HUES64 (cell line): Measurements from ENCODE around the gene CFAP54.

Experiments used
- H3K27ac ChIP-seq: 2 replicates; pipeline ENCODE4 v1.7.0; 2013; ENCODE audit warnings: low read depth, low read length, inconsistent platforms
- H3K27me3 ChIP-seq: 2 replicates; pipeline ENCODE4 v1.6.1; 2013; ENCODE audit warnings: mild to moderate bottlenecking, low read length; ENCODE audit not compliant: insufficient read depth
- H3K36me3 ChIP-seq: 2 replicates; pipeline ENCODE4 v1.6.1; 2013; ENCODE audit warnings: mild to moderate bottlenecking, low read length; ENCODE audit not compliant: insufficient read depth
- H3K4me1 ChIP-seq: 2 replicates; pipeline ENCODE4 v1.6.1; 2013; ENCODE audit warnings: mild to moderate bottlenecking, low read length, moderate library complexity; ENCODE audit not compliant: insufficient read depth
- H3K4me3 ChIP-seq: 2 replicates; pipeline ENCODE4 v1.5.1; 2013; ENCODE audit warnings: mild to moderate bottlenecking, low read length, moderate library complexity
- H3K9ac ChIP-seq: 2 replicates; pipeline ENCODE4 v1.6.1; 2013; ENCODE audit warnings: mild to moderate bottlenecking, low read depth, low read length
- H3K9me3 ChIP-seq: 2 replicates; pipeline ENCODE4 v1.6.1; 2013; ENCODE audit warnings: low read depth, low read length; ENCODE audit not compliant: insufficient read depth
- WGBS: fragments of 150-250, 120-280 bp; methylation state at CpG from one replicate; pipeline ENCODE4 v1.1.7; 2013; ENCODE audit warnings: missing lambda C conversion rate; 5-methylcytosine and 5-hydroxymethylcytosine counted together

CFAP54 gene

DNA sequence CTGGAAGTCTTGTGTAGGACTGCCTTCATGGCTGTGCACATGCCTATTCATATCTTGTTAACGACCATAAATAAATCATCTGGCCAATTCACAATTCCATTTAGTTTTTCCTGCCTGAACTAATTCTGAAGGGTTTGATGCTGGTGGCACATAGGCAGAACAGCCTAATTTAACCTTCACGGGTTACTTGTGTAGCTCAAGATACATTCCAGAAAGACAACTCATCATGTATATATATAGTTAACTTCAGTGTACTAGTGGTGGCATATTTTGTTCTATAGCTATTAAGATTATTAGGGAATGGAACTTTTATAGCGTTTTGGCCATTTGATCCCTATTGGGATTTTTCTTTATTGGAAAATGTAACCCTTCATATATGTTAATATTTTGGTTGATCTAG lies 31.4 kb downstream of the CFAP54 start:
- no peak overlapping the region for H3K27ac ChIP-seq
- H3K4me3 ChIP-seq, result no peak overlapping the region
- H3K9ac ChIP-seq, result no peak overlapping the region
- 82% methylated on average over 1 of the region's 3 CpGs for WGBS
- H3K9me3 ChIP-seq, result no peaks in the 10 kb centered on the region
- H3K4me1 ChIP-seq, result 0 out of 2 replicates have a peak, but pooled peaks cover 4% of the 10 kb centered on the region
- no peaks in the 10 kb centered on the region for H3K27me3 ChIP-seq
- H3K36me3 ChIP-seq, result no peaks in the 10 kb centered on the region

- no peak overlapping the region for H3K27ac ChIP-seq
- H3K36me3 ChIP-seq, result no peaks in the 10 kb centered on the region
- H3K27me3 ChIP-seq, result no peaks in the 10 kb centered on the region
- 77% methylated on average over 4 of the region's 7 CpGs for WGBS
- H3K4me1 ChIP-seq, result 0 out of 2 replicates have a peak, but pooled peaks cover 4% of the 10 kb centered on the region
- no peak overlapping the region for H3K9ac ChIP-seq
- H3K4me3 ChIP-seq, result no peak overlapping the region
- no peaks in the 10 kb centered on the region for H3K9me3 ChIP-seq
These were observed 32.7 kb downstream of the CFAP54 start for GRCh38 chr12:96521895-96522682.

GRCh38 chr12:96522690-96523089 lies 33.3 kb downstream of the CFAP54 start:
- H3K27me3 ChIP-seq, result no peaks in the 10 kb centered on the region
- H3K27ac ChIP-seq, result no peak overlapping the region
- WGBS, result 86% methylated on average over 3 of the region's 3 CpGs
- H3K9ac ChIP-seq, result no peak overlapping the region
- no peak overlapping the region for H3K4me3 ChIP-seq
- H3K36me3 ChIP-seq, result no peaks in the 10 kb centered on the region
- 0 out of 2 replicates have a peak, but pooled peaks cover 4% of the 10 kb centered on the region for H3K4me1 ChIP-seq
- H3K9me3 ChIP-seq, result no peaks in the 10 kb centered on the region

DNA sequence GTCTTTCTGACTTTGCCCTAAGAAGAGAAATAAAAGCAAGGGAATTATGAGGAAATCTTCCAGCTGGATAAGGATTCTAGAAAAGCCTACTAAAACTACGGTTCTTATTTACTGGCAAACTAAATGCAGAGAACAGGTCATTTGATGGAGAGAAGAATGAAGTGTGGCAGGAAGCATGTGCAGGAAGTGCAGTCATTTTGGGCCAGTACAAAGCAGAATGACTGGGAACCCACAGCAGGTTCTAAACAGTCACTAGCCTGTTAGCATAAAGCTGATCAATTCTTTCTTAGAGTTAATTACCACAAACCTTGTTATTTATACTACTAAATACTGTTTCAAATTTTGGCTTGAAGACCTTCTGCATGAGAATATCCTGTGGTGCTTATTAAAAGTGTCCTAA lies 36.7 kb downstream of the CFAP54 start:
- H3K9ac ChIP-seq, result no peak overlapping the region
- no peaks in the 10 kb centered on the region for H3K27me3 ChIP-seq
- 0 out of 2 replicates have a peak, but pooled peaks cover 4% of the 10 kb centered on the region for H3K4me1 ChIP-seq
- H3K27ac ChIP-seq, result no peak overlapping the region
- 97% methylated on average over 1 of the region's 1 CpG for WGBS
- no peak overlapping the region for H3K4me3 ChIP-seq
- H3K9me3 ChIP-seq, result no peaks in the 10 kb centered on the region
- no peaks in the 10 kb centered on the region for H3K36me3 ChIP-seq

- no peaks in the 10 kb centered on the region for H3K36me3 ChIP-seq
- H3K9me3 ChIP-seq, result no peaks in the 10 kb centered on the region
- H3K27me3 ChIP-seq, result no peaks in the 10 kb centered on the region
- no peaks in the 10 kb centered on the region for H3K4me1 ChIP-seq
- H3K27ac ChIP-seq, result no peak overlapping the region
- WGBS, result 95% methylated on average over 4 of the region's 7 CpGs
- no peak overlapping the region for H3K9ac ChIP-seq
- H3K4me3 ChIP-seq, result no peak overlapping the region
These were observed 40.5 kb downstream of the CFAP54 start for GRCh38 chr12:96529912-96530311.

DNA sequence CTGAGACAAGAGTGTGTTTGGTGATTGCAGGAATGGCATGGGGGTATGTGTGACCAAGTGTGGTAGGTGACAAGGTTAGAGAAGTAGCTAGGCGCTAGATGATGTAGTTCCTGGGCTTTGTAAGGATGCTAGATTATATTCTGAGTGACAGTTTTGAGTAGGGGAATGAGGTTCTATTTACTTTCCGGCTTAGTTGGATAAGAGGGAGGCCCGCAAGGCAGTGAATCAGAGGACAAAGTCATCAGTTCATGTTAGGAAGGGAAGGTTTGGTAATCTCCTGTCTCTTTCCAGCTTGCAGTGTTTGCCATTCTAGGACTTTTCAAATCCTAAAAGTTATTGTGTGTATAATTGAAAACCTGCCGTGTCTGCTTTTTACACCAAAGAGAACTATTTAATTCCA lies 45.0 kb downstream of the CFAP54 start:
- H3K4me1 ChIP-seq, result no peaks in the 10 kb centered on the region
- 0 out of 2 replicates have a peak, but pooled peaks cover 1% of the 10 kb centered on the region for H3K9me3 ChIP-seq
- no peaks in the 10 kb centered on the region for H3K36me3 ChIP-seq
- 96% methylated on average over 4 of the region's 4 CpGs for WGBS
- no peak overlapping the region for H3K4me3 ChIP-seq
- no peaks in the 10 kb centered on the region for H3K27me3 ChIP-seq
- H3K27ac ChIP-seq, result no peak overlapping the region
- H3K9ac ChIP-seq, result no peak overlapping the region

DNA sequence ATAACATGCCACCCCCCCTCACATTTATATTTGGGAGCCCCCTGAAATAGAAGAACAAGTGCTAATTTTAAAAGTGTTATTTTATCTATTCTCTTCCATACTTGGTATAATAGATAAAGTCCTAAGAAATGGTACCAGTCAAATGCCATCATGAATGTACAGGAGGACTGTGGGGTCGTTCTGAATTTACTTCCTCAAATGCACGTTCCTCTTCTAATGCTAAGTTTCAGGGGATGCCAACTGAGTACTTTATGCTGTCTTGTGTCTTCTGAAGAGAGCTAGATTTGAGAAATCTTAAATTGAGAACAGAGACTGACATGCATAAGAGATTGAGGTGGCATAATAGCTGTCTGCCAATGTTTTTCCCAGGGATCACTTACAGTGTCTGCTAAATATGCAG lies 59.0 kb downstream of the CFAP54 start:
- H3K4me3 ChIP-seq, result no peak overlapping the region
- H3K9me3 ChIP-seq, result no peaks in the 10 kb centered on the region
- no peaks in the 10 kb centered on the region for H3K4me1 ChIP-seq
- no peak overlapping the region for H3K27ac ChIP-seq
- H3K36me3 ChIP-seq, result no peaks in the 10 kb centered on the region
- no peaks in the 10 kb centered on the region for H3K27me3 ChIP-seq
- WGBS, result 89% methylated on average over 2 of the region's 2 CpGs
- H3K9ac ChIP-seq, result no peak overlapping the region

DNA sequence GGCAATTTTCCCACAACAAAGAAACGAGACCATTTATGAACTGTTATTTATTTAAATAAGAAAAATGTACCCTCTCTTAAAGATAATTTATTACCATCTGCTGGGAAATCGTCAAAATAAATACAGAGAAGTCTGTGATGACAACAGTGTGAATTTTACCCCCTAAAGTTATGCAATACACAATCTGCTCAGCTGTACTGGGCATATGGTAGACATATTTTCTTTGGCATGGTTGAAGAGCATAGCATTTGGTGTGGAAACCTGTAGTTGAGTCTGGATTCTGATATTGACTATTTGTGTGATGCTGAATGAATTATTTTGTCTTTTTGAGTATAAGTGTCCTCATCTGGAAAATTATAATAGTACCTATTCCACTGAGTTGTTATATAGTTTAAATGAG lies 60.0 kb downstream of the CFAP54 start:
- no peaks in the 10 kb centered on the region for H3K36me3 ChIP-seq
- H3K9me3 ChIP-seq, result no peaks in the 10 kb centered on the region
- no peak overlapping the region for H3K27ac ChIP-seq
- H3K4me1 ChIP-seq, result no peaks in the 10 kb centered on the region
- no peaks in the 10 kb centered on the region for H3K27me3 ChIP-seq
- H3K4me3 ChIP-seq, result no peak overlapping the region
- WGBS, result no CpG with 5 or more reads among the region's 2 CpGs
- H3K9ac ChIP-seq, result no peak overlapping the region

GRCh38 chr12:96570579-96570978 lies 81.2 kb downstream of the CFAP54 start:
- no peak overlapping the region for H3K27ac ChIP-seq
- H3K4me1 ChIP-seq, result no peaks in the 10 kb centered on the region
- H3K36me3 ChIP-seq, result no peaks in the 10 kb centered on the region
- no peak overlapping the region for H3K4me3 ChIP-seq
- H3K9me3 ChIP-seq, result no peaks in the 10 kb centered on the region
- no peak overlapping the region for H3K9ac ChIP-seq
- no peaks in the 10 kb centered on the region for H3K27me3 ChIP-seq

- Histone ChIP-seq H3K4me3 (no peak overlapping the region), H3K9me3 (no peaks in the 10 kb centered on the region), H3K36me3 (no peaks in the 10 kb centered on the region), H3K9ac (no peak overlapping the region), H3K27ac (no peak overlapping the region), H3K27me3 (no peaks in the 10 kb centered on the region), H3K4me1 (no peaks in the 10 kb centered on the region)
- 91% methylated on average over 4 of the region's 4 CpGs for WGBS
These were observed 81.9 kb downstream of the CFAP54 start for GRCh38 chr12:96571101-96571862.

DNA sequence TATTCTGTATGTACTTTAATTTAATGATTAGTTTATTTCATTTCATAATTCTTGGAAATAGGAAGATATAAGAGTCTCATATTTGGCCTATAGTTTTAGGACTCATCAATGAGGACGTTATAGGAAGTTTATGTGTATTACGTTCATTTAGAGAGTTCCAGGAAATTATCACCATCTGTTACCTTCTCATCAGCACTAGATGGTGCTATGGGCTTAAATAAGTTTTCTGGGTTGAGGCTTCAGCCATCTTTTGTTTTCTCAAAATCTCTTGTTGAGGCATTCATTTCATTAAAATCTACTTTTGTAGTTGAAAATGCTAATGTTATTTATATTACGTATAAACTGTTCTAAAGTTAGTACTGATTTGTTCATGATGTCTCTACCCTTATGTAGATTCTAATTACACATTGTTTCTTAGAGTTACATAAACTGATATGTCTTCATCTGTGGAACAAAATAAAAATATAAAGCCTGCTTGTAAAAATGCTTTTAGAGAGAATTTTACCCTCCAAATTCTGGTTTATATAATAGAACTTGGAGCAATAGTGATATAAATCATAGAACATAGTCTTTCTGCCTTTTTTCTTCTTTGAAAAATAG lies 89.2 kb downstream of the CFAP54 start:
- 8% methylated on average over 2 of the region's 3 CpGs for WGBS
- H3K4me1 ChIP-seq, result peaks cover 16% of the 10 kb centered on the region
- H3K9ac ChIP-seq, result no peak overlapping the region
- H3K9me3 ChIP-seq, result no peaks in the 10 kb centered on the region
- no peak overlapping the region for H3K27ac ChIP-seq
- no peak overlapping the region for H3K4me3 ChIP-seq
- no peaks in the 10 kb centered on the region for H3K27me3 ChIP-seq
- no peaks in the 10 kb centered on the region for H3K36me3 ChIP-seq
